ENCODE data around the gene SLC2A11. TPM values are rescaled to one million over a fixed set of nuclear protein-coding genes. Genes with fewer than 3 reads are reported as not detected.
A peak's percentile ranks its signal among the peaks of the same experiment; 100 is the strongest.

SLC2A11 gene
- total RNA-seq (2021; ENCODE audit: unreplicated experiment) (17.2 TPM), Bru-seq, nascent RNA (percentile 62 among the genes with signal in this experiment), BruChase-seq, experiment 1, labeled RNA remaining after a 6-hour chase (percentile 67 among the genes with signal in this experiment), BruChase-seq, experiment 2, labeled RNA remaining after a 2-hour chase (percentile 72 among the genes with signal in this experiment)
- polyA plus RNA-seq (2012): 8.5 and 9.4 TPM in 2 replicates
- long read RNA-seq, partial matches to known transcripts: 4 of 7 reads
- long read RNA-seq, other reads (novel, unspliced or antisense): 2 of 7 reads

GRCh38 chr22:23857606-23858483 is at the start of gene SLC2A11:
Gene SLC2A11 (plus strand): TSS chr22:23857875. CDS start chr22:23858000, 125 bp downstream.
- BruUV-seq (replicated peaks): TSS peak; percentile 60
- peak; percentile 96 for ATAC-seq

More at GRCh38 chr22:23857606-23858483, at the start of gene SLC2A11:
- peak; percentile 92 for DNase-seq (ENCODE audit: low read depth, low spot score)
- ChIA-PET CTCF (interaction anchor here (0.6 to 3.4 kb wide), 12 partner anchors 8 to 664 kb away, joined by 3 to 44 read pairs (median 4); partner anchors contain the start of gene MIF), POLR2A (interaction anchor here (0.6 to 1.9 kb wide), 15 partner anchors 8 to 492 kb away, joined by 3 to 11 read pairs (median 4); partner anchors contain the start of genes MIF and ZNF70), RAD21 (ENCODE audit: low non-redundant PET in 1 of 2, low total read pairs in 2 of 2, uncharacterized antibody in 2 of 2, unreplicated experiment in 2 of 2) (interaction anchor here in 1 of 2 experiments (0.6 kb wide), 1 partner anchor 472 kb away, joined by 5 read pairs; no protein-coding TSS in a partner anchor)
- Histone ChIP-seq H2AFZ (ENCODE audit: low read depth, low read length, poor library complexity, severe bottlenecking) (peak within 1 kb of the TSS; percentile 85), H4K20me1 (ENCODE audit: insufficient read depth) (no peaks in the 10 kb centered on the region), H3K4me1 (ENCODE audit: control insufficient read depth in 1 of 2, insufficient read depth in 2 of 2, low read length in 2 of 2) (peaks cover 4 to 13% of the 10 kb centered on the region in 2 experiments; a peak in 2 of 4 replicates), H3K27ac (ENCODE audit: low read depth, low read length) (peak within 1 kb of the TSS; percentile 71), H3K79me2 (ENCODE audit: insufficient read depth, low read length) (no peaks in the 10 kb centered on the region), H3K4me3 (replicated peaks in 1 of 2; ENCODE audit: low read depth in 1 of 2, low read length in 2 of 2) (peak within 1 kb of the TSS; percentile 74 to 80), H3K4me2 (ENCODE audit: low read length) (peak within 1 kb of the TSS; percentile 87), H3K9ac (ENCODE audit: low read length) (peak within 1 kb of the TSS; percentile 70), H3K36me3 (ENCODE audit: control insufficient read depth in 1 of 2, insufficient read depth in 2 of 2, low read length in 2 of 2) (no peaks in the 10 kb centered on the region), H3K27me3 (ENCODE audit: insufficient read depth, low read length) (no peaks in the 10 kb centered on the region), H3K9me3 (ENCODE audit: control insufficient read depth in 1 of 2, insufficient read depth in 1 of 2, low read depth in 1 of 2, low read length in 2 of 2) (no peaks in the 10 kb centered on the region), H3K9me2 (ENCODE audit: insufficient read depth) (no peaks in the 10 kb centered on the region)
- intact Hi-C loops (cut with micrococcal nuclease): loop anchor here (5.0 kb wide), 1 partner anchor 34 kb away; the partner anchor contains the start of gene MIF
- no peak for TF ChIP-seq EGR1 (IDR thresholded peaks at IDR 0.05; ENCODE audit: low read depth)
- TF ChIP-seq MAX (IDR thresholded peaks at IDR 0.05): peak; percentile 50
- peak; percentile 97 for TF ChIP-seq POLR2A (IDR thresholded peaks at IDR 0.05; ENCODE audit: borderline replicate concordance, extremely low read depth, insufficient read depth, insufficient read length)
- peak; percentile 33; the same call in 1 of the 2 replicates for TF ChIP-seq ZFX (IDR thresholded peaks at IDR 0.05)
- TF ChIP-seq POLR2AphosphoS5 (IDR thresholded peaks at IDR 0.05; ENCODE audit: low read depth, low read length): peak; percentile 94
- peak in 1 of 3 experiments; percentile 9; a peak in 2 of 6 replicates for TF ChIP-seq CTCF (IDR thresholded peaks at IDR 0.05 in 2 of 3, conservative IDR thresholded peaks at IDR 0.05 in 1 of 3; ENCODE audit: borderline replicate concordance in 1 of 3, insufficient read depth in 1 of 3, low read depth in 2 of 3, low read length in 2 of 3)
- 0 out of 2 replicates have a peak, but pooled peaks have one; percentile 37 for TF ChIP-seq CBX3 (IDR thresholded peaks at IDR 0.05; ENCODE audit: low read depth)
- no peak for TF ChIP-seq EZH2phosphoT487 (IDR thresholded peaks at IDR 0.05; ENCODE audit: borderline replicate concordance)
